Urinary bladder (tissue), 4 donors: ENCODE results near the gene MYO10. TPM values are rescaled to one million over a fixed set of nuclear protein-coding genes. Genes with fewer than 3 reads are reported as not detected.
"Not testable (repeated sequence)": the region's sequence is repeated elsewhere in the genome, so short reads cannot be mapped to it uniquely, and the experiment has no call there.

Source experiments
- DNase-seq: peaks from one replicate; pipeline ENCODE4 v3.0.0-alpha.2; 2015; ENCODE audit errors: extremely low spot score
- H3K27ac ChIP-seq: one replicate; pipeline ENCODE4 v1.5.1; 2013; ENCODE audit warnings: low read depth, mild to moderate bottlenecking, moderate library complexity
- H3K36me3 ChIP-seq: one replicate; pipeline ENCODE4 v1.6.1; 2013; ENCODE audit warnings: mild to moderate bottlenecking, moderate library complexity; ENCODE audit not compliant: insufficient read depth
- H3K4me1 ChIP-seq: one replicate; pipeline ENCODE4 v1.6.1; 2013; ENCODE audit warnings: mild to moderate bottlenecking, moderate library complexity; ENCODE audit not compliant: insufficient read depth
- H3K4me3 ChIP-seq: one replicate; pipeline ENCODE4 v1.5.1; 2013; ENCODE audit warnings: low read depth, low read length
- WGBS: extraction: QIAGEN DNeasy Blood & Tissue Kit; methylation state at CpG from one replicate; pipeline ENCODE4 v1.1.7; 2013; 5-methylcytosine and 5-hydroxymethylcytosine counted together
- polyA plus RNA-seq: library from polyadenylated mRNA; stranded (reverse); fragments of 200-250 nt; gene quantifications from one replicate; pipeline ENCODE4 v1.2.3, GENCODE V29; 2013
- total RNA-seq: library from RNA; depleted of rRNA; stranded (reverse); fragments of >200 nt; gene quantifications from one replicate; pipeline ENCODE4 v1.2.3, GENCODE V29; 2014
- donor health status: healthy with polysubstance abuse.
- donor health status: healthy.

Gene MYO10
- total and polyA plus RNA-seq, 2 donors, result 4.3 to 21.3 TPM

DNA sequence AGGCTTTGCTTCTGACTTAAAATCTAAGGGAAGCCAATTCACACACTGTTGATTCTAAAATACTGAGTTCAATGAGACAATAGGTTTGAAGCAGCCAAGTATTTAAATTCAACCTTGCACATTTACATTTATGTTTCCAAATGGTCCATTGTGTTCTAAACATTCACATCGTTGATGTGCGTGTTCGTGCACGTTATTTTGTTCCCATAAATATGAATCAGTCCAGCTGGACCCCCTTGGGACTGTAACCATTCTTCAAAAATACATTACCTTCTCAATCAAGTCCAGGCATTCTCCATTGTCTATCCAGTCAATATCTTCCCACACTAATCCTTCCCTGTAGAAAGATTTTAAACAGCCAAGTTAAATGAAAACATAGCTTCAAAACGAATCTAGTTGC is 172.9 kb downstream of the MYO10 start:
- H3K36me3 ChIP-seq, result peaks cover 3% of the 10 kb centered on the region
- WGBS, result 86% methylated on average over 5 of the region's 5 CpGs
- DNase-seq, result no peak
- H3K27ac ChIP-seq, result no peak overlapping the region
- H3K4me1 ChIP-seq, result no peaks in the 10 kb centered on the region
- no peak overlapping the region for H3K4me3 ChIP-seq

DNA sequence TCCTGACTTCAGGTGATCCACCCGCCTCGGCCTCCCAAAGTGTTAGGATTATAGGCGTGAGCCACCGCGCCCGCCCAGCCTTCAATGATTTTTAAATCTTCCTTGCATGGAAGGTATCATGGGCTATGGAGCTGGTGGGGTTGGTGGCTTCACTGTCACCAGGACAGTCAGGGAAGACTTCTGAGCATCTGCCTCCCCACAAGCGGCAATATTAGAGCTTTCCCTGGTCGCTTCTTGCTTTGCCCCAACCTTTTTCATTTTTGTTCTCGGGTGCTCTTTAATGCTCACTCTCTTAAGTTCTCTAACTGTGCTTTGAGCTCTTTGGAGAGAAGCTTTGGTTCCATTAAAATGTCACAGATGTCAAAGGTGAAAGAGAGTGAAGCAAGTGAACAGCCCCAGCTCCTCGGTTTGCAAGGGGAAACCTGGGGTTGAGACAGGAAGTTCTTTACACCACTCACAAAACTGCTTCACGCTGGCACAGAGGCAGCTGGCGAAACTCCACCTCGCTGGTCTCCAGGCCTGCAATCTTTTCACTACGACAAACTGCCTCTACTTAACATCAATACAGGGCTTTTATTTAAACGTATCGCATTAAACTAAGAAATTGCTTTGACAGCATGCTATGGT is 176.8 kb downstream of the MYO10 start:
- H3K27ac ChIP-seq, result no peak overlapping the region
- no peak for DNase-seq
- peaks cover 1% of the 10 kb centered on the region for H3K36me3 ChIP-seq
- no peaks in the 10 kb centered on the region for H3K4me1 ChIP-seq
- no peak overlapping the region for H3K4me3 ChIP-seq
- WGBS, result 70% methylated on average over 16 of the region's 16 CpGs

DNA sequence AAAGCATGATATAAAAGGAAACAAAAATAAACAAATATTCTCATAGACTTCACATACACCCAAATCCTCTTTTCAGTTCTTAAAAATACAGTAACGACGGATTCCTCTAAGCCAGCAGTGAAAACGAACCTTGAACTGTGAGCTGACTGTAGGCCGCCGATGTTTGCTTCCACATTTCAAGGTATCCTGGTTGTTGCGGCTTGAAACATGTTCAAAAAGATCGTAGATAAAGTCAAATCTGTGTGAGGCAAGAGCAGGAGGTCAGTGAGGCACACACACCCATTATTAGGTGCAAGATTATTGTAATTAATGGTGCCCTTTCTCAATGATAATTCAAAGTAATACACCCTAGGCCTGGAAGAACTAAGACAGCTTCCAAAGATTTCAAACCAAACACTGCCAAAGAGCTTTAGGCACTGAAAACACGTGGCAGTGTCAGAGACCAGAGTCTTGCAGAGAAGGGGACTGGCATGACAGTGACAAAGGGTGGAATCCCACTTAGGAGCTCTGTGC is 178.0 kb downstream of the MYO10 start:
- 80% methylated on average over 8 of the region's 8 CpGs for WGBS
- Histone ChIP-seq H3K36me3 (peaks cover 1% of the 10 kb centered on the region), H3K27ac (no peak overlapping the region), H3K4me1 (no peaks in the 10 kb centered on the region), H3K4me3 (no peak overlapping the region)
- no peak for DNase-seq

DNA sequence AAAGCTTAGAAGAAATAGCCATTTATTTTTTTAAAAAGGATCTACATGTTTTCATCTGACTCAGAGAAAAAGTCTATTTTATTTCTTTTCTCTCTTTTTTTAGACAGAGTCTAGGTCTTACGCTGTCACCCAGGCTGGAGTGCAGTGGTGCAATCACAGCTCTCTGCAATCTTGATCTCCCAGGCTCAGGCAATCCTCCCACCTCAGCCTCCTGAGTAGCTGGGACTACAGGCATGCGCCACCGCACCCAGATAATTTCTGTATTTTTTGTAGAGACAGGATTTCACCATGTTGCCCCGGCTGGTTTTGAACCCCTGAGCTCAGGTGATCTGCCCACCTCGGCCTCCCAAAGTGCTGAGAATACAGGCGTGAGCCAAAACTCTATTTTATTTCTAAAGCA is 178.5 kb downstream of the MYO10 start:
- not testable (repeated sequence) for H3K36me3 ChIP-seq, H3K4me3 ChIP-seq, DNase-seq, H3K27ac ChIP-seq, H3K4me1 ChIP-seq
- 96% methylated on average over 6 of the region's 6 CpGs for WGBS

DNA sequence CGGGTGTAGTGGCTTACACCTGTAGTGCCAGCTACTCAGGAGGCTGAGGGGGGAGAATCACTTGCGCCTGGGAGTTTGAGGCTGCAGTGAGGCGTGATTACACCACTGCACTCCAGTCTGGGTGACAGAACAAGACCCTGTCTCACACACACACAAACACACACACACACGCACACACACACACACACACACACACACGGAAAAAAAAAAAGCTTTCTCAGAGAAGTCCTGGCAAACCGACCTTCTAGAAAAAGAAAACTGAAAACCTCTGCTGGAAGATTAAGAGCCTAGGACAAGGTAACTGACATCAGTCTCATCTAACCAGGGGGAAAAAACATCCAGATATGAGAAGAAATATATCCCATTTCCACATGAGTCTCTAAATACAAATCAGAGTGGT is 178.9 kb downstream of the MYO10 start:
- Histone ChIP-seq H3K27ac (no peak overlapping the region), H3K4me3 (no peak overlapping the region), H3K36me3 (peaks cover 1% of the 10 kb centered on the region), H3K4me1 (no peaks in the 10 kb centered on the region)
- WGBS, result 66% methylated on average over 6 of the region's 6 CpGs
- no peak for DNase-seq

DNA sequence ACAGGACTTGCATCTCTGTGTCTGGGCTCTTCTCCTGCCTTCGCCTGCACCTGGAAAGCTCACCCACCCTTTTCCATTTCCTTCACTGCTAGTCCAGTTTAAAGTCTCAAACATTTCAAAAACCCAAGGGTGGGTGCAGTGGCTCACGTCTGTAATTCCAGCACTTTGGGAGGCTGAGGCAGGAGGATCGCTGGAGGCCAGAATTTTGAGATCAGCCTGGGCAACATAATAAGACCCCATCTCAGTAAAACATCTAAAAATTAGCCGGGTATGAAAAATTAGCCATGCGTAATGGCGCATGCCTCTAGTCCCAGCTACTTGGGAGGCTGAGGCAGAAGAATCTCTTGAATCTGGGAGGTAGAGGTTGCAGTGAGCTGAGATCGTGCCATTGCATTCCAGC is 179.4 kb downstream of the MYO10 start:
- Histone ChIP-seq H3K36me3 (peaks cover 1% of the 10 kb centered on the region), H3K27ac (no peak overlapping the region), H3K4me1 (no peaks in the 10 kb centered on the region), H3K4me3 (no peak overlapping the region)
- no peak for DNase-seq
- WGBS, result 97% methylated on average over 7 of the region's 7 CpGs

DNA sequence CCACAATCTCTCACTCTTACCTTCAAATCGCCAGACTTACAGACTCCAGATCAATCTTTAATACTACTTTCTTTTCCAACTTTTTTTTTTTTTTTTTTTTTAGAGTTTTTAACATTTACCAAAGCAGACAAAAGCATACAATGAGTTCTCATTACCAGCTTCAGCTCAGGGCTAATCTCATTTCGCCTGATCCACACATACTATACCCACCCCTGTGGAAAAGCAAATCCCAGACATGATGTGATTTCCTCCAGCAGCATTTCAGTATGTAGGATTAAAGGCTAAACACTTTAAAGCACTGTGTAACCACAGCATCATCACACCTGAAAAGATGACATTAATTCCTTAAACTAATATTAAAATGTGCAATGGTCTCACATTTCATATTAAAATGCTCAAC is 180.4 kb downstream of the MYO10 start:
- Histone ChIP-seq H3K36me3 (peaks cover 1% of the 10 kb centered on the region), H3K4me3 (no peak overlapping the region), H3K4me1 (no peaks in the 10 kb centered on the region), H3K27ac (no peak overlapping the region)
- DNase-seq, result no peak
- 96% methylated on average over 2 of the region's 2 CpGs for WGBS

DNA sequence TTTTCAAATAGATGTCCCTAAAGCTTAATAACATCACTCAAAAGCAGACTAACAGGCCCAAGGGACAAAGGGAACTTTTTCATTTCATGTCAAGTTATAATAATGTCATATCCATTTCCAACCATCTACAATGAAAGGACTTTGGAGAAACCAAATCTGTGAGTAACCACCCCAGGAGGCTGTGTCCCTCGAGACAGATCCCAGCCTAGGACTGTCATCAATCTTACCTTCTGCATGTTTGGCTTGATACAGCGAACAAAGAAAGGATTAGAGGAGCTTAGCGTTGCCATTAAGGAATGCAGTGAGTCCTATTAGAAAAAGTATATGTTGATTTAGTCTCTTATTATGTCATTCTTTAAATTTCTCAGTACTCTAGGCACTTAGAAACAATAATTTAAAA is 181.5 kb downstream of the MYO10 start:
- DNase-seq, result no peak
- H3K36me3 ChIP-seq, result peaks cover 1% of the 10 kb centered on the region
- 64% methylated on average over 3 of the region's 3 CpGs for WGBS
- no peak overlapping the region for H3K27ac ChIP-seq
- no peak overlapping the region for H3K4me3 ChIP-seq
- H3K4me1 ChIP-seq, result no peaks in the 10 kb centered on the region

DNA sequence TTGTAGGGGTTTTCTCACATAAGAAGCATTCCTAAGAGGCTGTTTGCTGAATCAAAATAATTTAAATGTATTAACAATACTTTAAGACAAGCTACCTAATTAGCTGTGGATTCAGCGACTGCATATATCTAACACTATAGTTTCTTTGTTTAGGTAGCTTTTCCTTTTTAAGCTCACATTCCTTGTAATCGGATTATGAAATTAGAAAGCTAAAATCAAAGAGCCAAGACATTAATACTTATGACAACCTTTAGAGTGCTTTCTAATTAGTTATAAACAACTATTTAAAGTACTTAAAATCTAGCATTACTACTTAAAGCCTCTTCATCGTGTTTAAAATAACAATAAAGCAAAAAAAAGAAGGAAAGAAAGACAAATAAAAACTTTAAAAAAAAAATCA is 182.0 kb downstream of the MYO10 start:
- Histone ChIP-seq H3K4me3 (no peak overlapping the region), H3K4me1 (no peaks in the 10 kb centered on the region)

DNA sequence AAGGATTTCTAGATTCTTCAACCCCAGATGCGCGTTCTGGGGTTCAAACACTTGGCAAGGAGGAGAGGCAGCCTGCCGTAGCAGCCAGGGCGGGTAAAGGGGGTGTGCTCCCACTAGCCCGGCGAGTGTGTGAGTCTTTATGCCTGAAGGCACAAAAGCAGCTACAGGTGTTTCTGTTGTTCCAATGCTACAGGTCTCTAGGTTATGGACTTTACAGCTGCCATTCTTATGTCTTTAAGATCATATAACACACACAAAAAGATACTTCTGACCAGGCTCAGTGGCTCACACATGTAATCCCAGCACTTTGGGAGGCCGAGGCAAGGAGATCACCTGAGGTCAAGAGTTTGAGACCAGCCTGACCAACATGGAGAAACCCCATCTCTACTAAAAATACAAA is 185.6 kb downstream of the MYO10 start:
- WGBS, result 96% methylated on average over 7 of the region's 7 CpGs
- Histone ChIP-seq H3K36me3 (no peaks in the 10 kb centered on the region), H3K27ac (no peak overlapping the region), H3K4me1 (no peaks in the 10 kb centered on the region), H3K4me3 (no peak overlapping the region)
- DNase-seq, result no peak

More for the DNA sequence above, 182.0 kb downstream of the MYO10 start:
- Histone ChIP-seq H3K36me3 (no peaks in the 10 kb centered on the region), H3K27ac (no peak overlapping the region)
- no peak for DNase-seq
- WGBS, result 81% methylated on average over 3 of the region's 3 CpGs

DNA sequence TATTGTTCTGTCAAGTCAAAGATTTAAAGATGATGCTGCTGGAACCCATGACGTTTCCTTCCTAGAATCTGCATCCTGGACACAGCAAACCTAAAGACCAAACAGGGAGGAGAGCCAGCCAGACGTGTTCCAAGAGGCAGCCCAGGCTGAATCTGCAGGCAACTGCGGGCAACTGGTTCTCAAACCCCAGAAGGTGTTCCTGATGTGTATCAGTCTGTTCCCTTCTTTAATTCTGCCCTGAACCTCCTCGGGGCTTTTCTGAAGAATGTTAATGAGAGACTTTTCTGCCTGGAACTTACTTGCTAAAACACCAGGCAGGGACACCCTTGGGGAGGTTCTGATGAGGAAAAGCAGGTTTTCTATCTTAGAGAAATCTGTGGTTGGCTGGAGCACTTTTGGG is 186.5 kb downstream of the MYO10 start:
- DNase-seq, result no peak
- 76% methylated on average over 4 of the region's 4 CpGs for WGBS
- Histone ChIP-seq H3K36me3 (no peaks in the 10 kb centered on the region), H3K4me1 (no peaks in the 10 kb centered on the region), H3K4me3 (no peak overlapping the region), H3K27ac (no peak overlapping the region)

DNA sequence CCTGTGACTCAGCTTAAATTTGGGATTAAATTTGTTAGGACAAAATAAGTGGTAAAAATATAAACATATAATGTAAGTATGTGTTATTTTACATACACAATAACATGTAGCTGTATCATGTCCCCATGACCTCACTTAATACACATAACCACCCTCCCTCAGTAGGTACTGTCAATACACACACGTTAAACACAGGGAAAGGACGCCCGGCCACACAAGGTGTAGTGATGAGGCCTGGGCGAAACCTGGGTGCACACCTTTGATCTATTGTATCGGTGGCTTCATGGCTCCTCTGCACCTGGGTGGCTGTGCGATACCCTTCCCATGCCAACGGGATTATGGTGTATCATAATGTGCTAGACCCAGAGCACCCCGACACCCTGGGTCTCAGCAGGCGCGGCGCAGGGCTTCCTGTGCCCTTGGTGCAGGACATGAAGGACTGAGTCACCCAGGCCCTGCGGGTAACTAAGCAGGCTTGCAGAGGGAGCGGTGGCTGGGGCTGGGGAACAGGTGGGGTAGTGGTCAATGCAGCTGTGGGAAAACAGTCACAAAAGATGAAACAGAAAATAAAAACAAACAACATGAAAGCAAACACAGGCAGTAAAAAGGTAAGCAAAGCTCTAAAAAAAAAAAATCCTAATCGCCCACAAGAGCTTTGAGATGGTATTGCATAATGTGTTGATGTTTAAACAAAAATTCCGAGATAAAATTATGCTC is 191.8 kb downstream of the MYO10 start:
- no peaks in the 10 kb centered on the region for H3K36me3 ChIP-seq
- H3K27ac ChIP-seq, result no peak overlapping the region
- H3K4me3 ChIP-seq, result no peak overlapping the region
- WGBS, result 87% methylated on average over 15 of the region's 15 CpGs
- no peak for DNase-seq
- H3K4me1 ChIP-seq, result no peaks in the 10 kb centered on the region

DNA sequence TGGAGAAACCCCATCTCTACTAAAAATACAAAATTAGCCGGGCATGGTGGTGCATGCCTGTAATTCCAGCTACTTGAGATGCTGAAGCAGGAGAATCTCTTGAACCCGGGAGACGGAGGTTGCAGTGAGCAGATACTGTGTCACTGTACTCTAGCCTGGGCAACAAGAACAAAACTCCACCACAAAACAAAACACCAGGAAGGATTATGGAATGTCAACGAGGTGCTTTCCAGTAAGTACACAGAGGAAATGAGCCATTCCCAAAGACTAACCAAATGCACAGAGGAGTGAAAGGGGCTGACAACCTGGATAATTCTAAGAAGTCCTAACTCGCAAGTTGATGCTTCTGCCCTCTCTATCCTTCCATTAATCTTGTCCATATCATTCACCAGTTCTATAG is 193.2 kb downstream of the MYO10 start:
- Histone ChIP-seq H3K4me3 (no peak overlapping the region), H3K27ac (no peak overlapping the region), H3K36me3 (no peaks in the 10 kb centered on the region), H3K4me1 (no peaks in the 10 kb centered on the region)
- no peak for DNase-seq
- WGBS, result 89% methylated on average over 5 of the region's 5 CpGs

DNA sequence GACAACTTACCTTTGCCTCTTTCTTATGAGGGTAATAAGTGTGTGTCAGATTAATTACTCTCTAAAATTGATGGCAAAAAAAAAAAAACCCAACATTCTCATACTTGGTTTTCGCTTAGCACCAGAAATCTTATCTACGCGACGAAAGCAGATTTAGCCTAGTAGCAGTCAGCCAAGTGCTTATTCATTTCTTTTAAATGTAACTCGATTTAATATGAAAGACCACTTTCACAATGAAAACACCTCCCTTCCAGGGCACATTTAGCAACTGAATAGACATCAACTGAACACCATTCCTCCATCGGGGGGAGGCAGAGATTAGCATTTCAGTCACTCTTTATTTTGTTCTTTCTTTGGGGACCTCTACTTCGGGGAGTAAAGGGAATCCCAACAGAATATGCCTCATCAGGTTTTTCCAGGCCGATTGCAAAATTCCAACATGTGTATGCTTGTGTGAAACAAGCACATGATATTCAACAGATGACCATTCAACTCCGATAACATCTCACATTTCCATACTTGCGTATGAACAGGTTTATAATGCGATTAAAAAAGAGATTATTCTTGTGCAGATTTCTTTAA is 195.2 kb downstream of the MYO10 start:
- no peak for DNase-seq
- 15% methylated on average over 11 of the region's 11 CpGs for WGBS
- Histone ChIP-seq H3K36me3 (no peaks in the 10 kb centered on the region), H3K4me1 (peaks cover 2% of the 10 kb centered on the region), H3K4me3 (no peak overlapping the region), H3K27ac (no peak overlapping the region)
